Measurements from ENCODE around the gene IDI1.

GRCh38 chr10:1050554-1050953 is 1.6 kb upstream of the IDI1 start:
- TF ChIP-seq CTCF (IDR thresholded peaks at IDR 0.05; ENCODE audit: insufficient read depth, low read length, poor library complexity, severe bottlenecking) (no peak), EZH2phosphoT487 (conservative IDR thresholded peaks at IDR 0.05; ENCODE audit: low read length) (no peak)

Measured in SU-DHL-6 (cell line).